CD4-positive, alpha-beta T cell treated with Interleukin-17A for 1 hour (primary cell): ENCODE results near the gene OR9Q2.
"Not testable (repeated sequence)": the region's sequence is repeated elsewhere in the genome, so short reads cannot be mapped to it uniquely, and the experiment has no call there.

Experiments
- DNase-seq: peaks from one replicate; pipeline ENCODE4 v3.0.0-alpha.2; 2020

The OR9Q2 gene

DNA sequence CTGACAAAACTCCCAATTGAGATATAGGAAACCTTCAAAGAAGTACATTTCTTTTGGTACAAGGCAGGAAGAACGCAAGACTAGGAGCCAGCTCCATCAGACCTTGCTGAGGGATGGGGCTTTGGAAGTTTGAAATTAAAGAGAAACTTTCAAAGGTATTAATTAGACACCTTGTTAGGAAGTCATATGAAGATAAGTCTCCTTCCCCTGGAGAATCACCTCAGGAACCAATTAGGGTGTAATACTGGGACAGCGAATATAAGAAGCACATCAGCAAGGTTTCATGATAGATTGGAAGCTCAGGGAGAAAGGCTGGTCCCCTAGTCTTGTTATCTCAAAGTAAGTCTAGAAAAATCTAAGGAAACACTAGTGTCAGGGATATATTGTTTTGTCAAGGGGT, at the start of gene OR9Q2:
TSS of gene OR9Q2 (plus strand) at position 301 of the 400 bp plus-strand sequence. CDS start 1,421 bp downstream, outside the sequence.
- DNase-seq = no peak

DNA sequence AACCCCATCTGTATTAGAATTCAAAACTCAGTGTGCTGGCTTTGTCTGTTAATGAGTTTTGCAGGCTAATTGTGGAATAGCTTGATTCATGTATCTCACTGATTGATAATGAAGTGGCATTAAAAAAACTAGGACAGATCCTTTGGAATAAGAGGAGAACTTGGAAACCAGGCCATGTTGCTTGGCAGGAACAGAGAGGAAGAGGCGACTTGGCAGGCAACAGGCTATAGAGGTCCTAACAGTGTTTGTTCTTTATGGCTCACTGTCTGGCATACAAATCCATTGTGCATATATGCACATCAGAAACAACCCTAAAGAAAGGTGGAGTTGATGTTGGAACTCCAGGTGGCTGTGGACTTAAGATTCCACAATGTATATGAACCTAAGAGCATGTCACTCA, 46.1 kb upstream of the OR9Q2 start:
- no peak for DNase-seq

GRCh38 chr11:58152781-58153180, 36.1 kb upstream of the OR9Q2 start:
- DNase-seq = no peak

DNA sequence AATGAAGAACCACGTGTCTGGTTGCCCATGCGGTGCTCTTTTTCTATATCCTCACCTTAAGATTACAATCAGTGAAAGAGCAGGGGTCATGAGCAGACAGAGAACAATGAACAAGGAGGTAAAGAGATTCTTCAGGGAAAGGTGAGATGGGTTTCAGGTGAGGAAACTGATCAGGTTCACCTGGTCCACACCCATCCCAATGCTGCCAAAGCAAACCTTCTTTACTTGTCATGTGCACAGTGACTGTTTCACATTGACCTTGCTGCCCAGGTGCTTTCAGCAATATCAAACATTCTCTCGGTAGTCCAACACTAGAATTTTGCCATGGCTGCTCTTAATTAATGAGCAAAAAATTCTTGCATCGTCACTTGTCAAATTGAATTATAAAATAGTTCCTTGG, 24.5 kb upstream of the OR9Q2 start:
- DNase-seq = no peak

DNA sequence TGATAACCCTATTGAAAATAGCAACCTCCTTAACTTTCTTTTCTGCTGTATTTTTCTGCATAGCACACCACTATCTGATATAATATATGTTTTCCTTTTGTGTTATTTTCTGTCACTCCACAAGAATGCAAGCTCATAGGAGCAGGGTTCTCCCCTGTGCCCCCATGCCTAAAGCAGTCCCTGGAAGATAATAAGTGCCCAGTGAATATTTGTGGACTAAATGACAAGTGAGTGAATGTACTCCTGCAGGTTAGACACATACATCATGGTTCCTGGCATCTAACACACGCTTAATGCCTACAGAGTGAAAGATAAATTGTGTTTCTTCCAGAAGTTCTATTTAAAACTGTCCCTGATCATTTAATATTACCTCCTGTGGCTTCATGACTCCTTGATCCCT, 23.9 kb upstream of the OR9Q2 start:
- DNase-seq = no peak

- DNase-seq = no peak
Observed at GRCh38 chr11:58165504-58166106, 23.3 kb upstream of the OR9Q2 start.

- DNase-seq = no peak
Observed at GRCh38 chr11:58177409-58178054, 11.3 kb upstream of the OR9Q2 start.

DNA sequence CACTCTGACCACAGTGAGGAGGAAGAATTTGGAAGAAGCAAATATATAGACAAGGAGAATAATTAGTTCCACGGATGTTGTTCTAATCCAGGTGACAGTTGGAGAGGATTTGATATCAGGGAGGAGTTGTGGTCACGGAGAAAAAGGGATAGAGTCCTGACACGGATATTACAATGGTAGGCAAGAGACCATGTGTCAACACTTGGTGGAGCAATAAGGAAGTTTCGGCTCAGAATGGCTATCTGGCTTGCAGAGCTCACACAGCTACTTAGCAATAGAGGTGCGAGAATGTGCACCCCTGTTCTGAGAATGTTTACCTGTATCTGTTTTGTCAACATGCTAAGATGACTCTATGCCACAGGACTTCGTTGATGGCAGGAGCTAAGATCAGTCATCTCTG, 10.4 kb upstream of the OR9Q2 start:
- no peak for DNase-seq

GRCh38 chr11:58179648-58180047, 9.2 kb upstream of the OR9Q2 start:
- no peak for DNase-seq

DNA sequence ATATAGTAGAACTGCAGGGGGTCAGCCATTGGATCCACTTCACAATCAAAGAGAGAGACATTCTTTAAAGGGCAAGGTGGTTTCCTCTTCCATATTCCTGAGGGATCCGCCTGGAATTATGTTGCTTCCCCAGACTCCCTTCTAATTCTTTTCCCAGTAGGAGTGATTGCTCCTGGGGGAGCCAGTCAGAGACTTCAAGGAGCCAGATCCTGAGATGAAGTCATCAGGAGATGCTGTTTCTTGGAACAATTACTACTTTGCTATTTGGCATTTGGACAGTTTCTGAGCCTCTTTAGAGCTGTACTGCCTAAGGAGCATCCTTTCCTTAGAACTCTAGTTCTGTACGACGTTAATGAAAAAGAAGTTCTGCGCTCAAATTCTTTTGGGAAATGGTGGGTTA, 1.9 kb upstream of the OR9Q2 start:
- no peak for DNase-seq

GRCh38 chr11:58192229-58192628, 3.4 kb downstream of the OR9Q2 start:
- DNase-seq = no peak

- no peak for DNase-seq
Observed at GRCh38 chr11:58193391-58193790, 4.5 kb downstream of the OR9Q2 start.

- no peak for DNase-seq
Observed at GRCh38 chr11:58195939-58196338, 7.1 kb downstream of the OR9Q2 start.

GRCh38 chr11:58199271-58199670, 10.4 kb downstream of the OR9Q2 start:
- no peak for DNase-seq

- DNase-seq = no peak
Observed at GRCh38 chr11:58204042-58204441, 15.2 kb downstream of the OR9Q2 start, which contains the start of gene OR1S2. Gene OR1S2 (minus strand): TSS chr11:58204142. CDS start chr11:58204142, 0 bp downstream.

- DNase-seq = not testable (repeated sequence)
Observed at GRCh38 chr11:58212420-58212819, 23.6 kb downstream of the OR9Q2 start, which contains the start of gene OR1S1. Gene OR1S1 (plus strand): TSS chr11:58212720.

DNA sequence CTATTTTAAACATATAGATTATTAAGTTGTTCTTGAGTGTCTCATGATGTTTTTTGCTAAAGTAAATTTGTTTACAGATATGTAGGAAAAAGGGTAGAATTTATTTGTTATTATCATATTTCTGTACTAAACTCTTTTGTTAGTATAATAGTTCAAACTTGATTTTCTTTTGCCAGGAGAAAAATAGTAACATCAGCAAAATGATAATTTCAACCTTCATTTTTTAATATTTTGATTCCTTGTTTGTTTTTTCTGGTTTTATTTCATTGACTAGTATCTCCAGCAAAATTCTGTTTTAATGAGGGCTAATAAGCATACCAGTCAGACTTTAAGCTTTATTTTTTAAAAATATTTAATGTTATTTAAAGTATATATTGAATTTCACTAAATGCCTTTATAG, 27.6 kb downstream of the OR9Q2 start:
- DNase-seq = no peak

DNA sequence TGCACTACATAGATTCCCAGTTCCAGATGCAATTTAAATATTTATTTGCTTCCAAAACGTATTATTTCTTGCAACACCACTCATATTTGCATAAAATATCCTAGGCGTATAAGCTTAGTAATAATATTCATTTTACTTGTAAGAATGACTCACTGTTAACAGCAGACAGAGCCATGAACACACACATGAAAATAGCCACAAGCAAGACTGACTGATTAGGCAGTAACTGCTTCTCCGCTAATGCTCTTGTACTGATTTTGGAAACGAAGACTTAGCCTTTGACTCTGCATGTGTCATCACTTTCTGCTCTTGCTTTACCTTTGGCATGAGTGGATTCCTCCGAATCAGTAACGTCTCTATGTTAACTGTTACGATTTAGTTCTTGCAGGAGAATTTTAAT, 33.9 kb downstream of the OR9Q2 start:
- no peak for DNase-seq

- DNase-seq = no peak
Observed at GRCh38 chr11:58227956-58228615, 39.2 kb downstream of the OR9Q2 start.
